GM19035 (cell line): ENCODE data around the gene YIPF3.
"Not testable (repeated sequence)": the region's sequence is repeated elsewhere in the genome, so short reads cannot be mapped to it uniquely, and the experiment has no call there.

ENCODE experiments used
- ATAC-seq: cut with Tn5 transposase; IDR thresholded peaks from one replicate; pipeline ENCODE4 v1.9.1; 2021; ENCODE audit not compliant: unreplicated experiment

YIPF3 gene

GRCh38 chr6:43467265-43467664, 49.5 kb downstream of the YIPF3 start:
- ATAC-seq = not testable (repeated sequence)

- ATAC-seq = no peak
Observed at GRCh38 chr6:43465948-43466347, 50.8 kb downstream of the YIPF3 start.

GRCh38 chr6:43464337-43464736, 52.4 kb downstream of the YIPF3 start:
- no peak for ATAC-seq

- ATAC-seq = no peak
Observed at GRCh38 chr6:43461936-43462335, 54.8 kb downstream of the YIPF3 start.
